Measurements from ENCODE around the gene TNKS1BP1. TPM values are rescaled to one million over a fixed set of nuclear protein-coding genes. Genes with fewer than 3 reads are reported as not detected.

Gene TNKS1BP1
- total and polyA plus RNA-seq, 9 of the 15 experiments (the other 6 are each of a cell fraction or from before 2014, with no cell fraction given): 1.1 to 47.2 (median 10.9) TPM

GRCh38 chr11:57311109-57311936, 13.4 kb downstream of the TNKS1BP1 start (continued):
- TF ChIP-seq NFIC (IDR thresholded peaks at IDR 0.05) (no peak), THAP7 (CRISPR knock-in tag; IDR thresholded peaks at IDR 0.05) (no peak), SAFB2 (IDR thresholded peaks at IDR 0.05; ENCODE audit: borderline replicate concordance, low read depth, low read length, severe bottlenecking) (no peak), ATF4 (CRISPR knock-in tag; IDR thresholded peaks at IDR 0.05) (no peak), RFX1 (IDR thresholded peaks at IDR 0.05) (no peak), ZNF449 (CRISPR knock-in tag; IDR thresholded peaks at IDR 0.05) (no peak), ZNF507 (tag; conservative IDR thresholded peaks at IDR 0.05) (no peak), ZNF717 (CRISPR knock-in tag; IDR thresholded peaks at IDR 0.05) (no peak), FOXM1 (IDR thresholded peaks at IDR 0.05; ENCODE audit: low read depth) (no peak), FOXM1 (CRISPR knock-in tag; IDR thresholded peaks at IDR 0.05; ENCODE audit: low read depth) (no peak), MAFG (tag; conservative IDR thresholded peaks at IDR 0.05) (no peak), AFF1 (IDR thresholded peaks at IDR 0.05; ENCODE audit: low read depth in 1 of 2, partially characterized antibody in 2 of 2) (no peak), GTF2E2 (tag; IDR thresholded peaks at IDR 0.05) (no peak), ZNF699 (CRISPR knock-in tag; IDR thresholded peaks at IDR 0.05; ENCODE audit: insufficient replicate concordance) (no peak), CBFB (CRISPR knock-in tag; IDR thresholded peaks at IDR 0.05) (no peak), TFAP4 (CRISPR knock-in tag; IDR thresholded peaks at IDR 0.05; ENCODE audit: borderline replicate concordance) (peak; percentile 88), POLR2AphosphoS5 (IDR thresholded peaks at IDR 0.05; ENCODE audit: control insufficient read depth, insufficient read depth, low read depth, low read length) (no peak), PRPF4 (IDR thresholded peaks at IDR 0.05; ENCODE audit: insufficient read depth, low read depth, low read length, poor library complexity, severe bottlenecking) (no peak), SIRT6 (IDR thresholded peaks at IDR 0.05; ENCODE audit: low read depth, low read length) (no peak), TARDBP (IDR thresholded peaks at IDR 0.05) (no peak), PHB (CRISPR knock-in tag; IDR thresholded peaks at IDR 0.05) (no peak)

Measured in K562 (cell line).